ENCODE data around the gene BICDL1. TPM values are rescaled to one million over a fixed set of nuclear protein-coding genes. Genes with fewer than 3 reads are reported as not detected.
A peak's percentile ranks its signal among the peaks of the same experiment; 100 is the strongest.
"Not testable (repeated sequence)": the region's sequence is repeated elsewhere in the genome, so short reads cannot be mapped to it uniquely, and the experiment has no call there.

Gene BICDL1
- total RNA-seq, 1 experiment from 2014 or later = 0.80 TPM

DNA sequence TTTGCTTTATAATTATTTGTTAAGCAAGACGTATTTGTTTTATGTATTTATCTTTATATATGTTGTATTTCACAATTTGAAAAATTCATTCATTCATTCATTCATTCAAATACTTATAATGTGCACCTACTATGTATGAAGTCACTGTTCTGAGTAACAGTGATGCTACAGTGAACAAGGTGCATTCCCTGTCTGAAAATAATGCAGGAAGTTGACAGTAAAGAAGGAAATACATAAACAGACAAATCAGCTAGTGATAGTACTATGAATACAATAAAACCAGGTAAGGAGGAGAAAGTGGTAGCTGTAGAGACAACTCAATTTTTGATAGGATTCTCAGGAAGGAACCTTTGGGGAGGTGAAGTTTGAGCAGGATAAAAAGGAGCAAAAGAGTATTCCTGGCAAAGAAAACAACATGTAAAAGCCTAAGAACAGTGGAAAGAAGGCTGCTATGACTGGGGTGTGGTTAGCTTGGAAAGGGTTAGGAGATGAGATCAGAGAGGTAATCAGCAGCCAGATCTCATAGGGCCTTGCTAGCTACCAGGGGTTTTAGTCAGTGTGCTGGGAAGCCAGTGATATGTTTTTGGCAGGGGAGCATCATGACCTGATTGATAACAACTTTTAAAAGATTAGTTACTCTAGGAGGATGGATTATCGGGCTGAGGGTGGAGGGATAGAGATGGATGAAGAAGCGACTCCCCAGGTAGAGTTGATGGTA, 17.4 kb downstream of the BICDL1 start:
- DNase-seq (ENCODE audit: low read depth) = peak; percentile 48

DNA sequence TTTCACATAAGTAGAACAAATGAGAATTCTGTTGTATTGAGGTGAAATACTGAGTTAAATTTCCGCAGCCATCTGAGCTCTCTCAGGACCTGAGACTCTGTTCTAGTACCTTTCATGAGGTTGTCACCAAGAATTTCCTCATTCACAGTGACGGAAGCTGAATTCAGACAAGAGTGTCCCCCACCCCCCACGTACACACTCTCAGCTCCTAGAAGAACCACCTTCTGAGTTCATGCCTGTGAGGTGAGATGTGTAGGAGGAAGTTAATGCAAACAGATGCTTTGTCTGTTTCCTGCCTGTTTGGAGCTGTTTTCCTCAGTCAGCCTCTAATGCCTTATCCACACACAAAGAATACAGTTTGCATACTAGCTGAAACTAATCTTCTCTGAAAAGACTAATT, 18.2 kb downstream of the BICDL1 start:
- DNase-seq (ENCODE audit: low read depth) = no peak

DNA sequence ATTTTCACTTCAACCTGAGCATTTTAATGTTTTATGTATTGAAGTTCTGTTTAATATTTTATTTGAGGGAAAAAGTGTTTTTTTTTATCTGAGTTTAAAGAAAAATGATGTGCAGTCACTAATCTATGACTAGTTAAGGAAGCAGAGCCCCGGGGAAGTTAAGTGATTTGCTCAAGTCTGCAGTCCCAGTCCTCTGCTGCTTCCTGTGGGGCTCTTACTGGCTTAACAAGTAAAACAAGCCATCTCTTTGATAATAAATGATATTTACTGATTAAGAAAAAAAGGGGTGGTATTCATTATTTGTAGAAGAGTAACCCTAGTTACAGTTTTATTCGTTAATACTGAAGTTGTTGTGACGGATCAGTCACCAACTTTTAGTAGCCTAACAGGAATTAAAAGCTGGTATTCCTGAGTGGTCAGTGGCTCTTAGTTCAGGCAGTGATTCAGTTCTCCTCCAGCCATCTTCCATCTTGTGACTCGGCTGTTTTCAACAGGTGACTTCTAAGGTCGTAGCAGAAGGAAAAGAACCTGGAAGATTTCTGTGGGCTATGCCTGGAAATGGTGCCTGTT, 21.7 kb downstream of the BICDL1 start:
- DNase-seq (ENCODE audit: low read depth) = no peak

GRCh38 chr12:120012067-120012621, 23.1 kb downstream of the BICDL1 start:
- peak; percentile 75 for DNase-seq (ENCODE audit: low read depth)

- peak; percentile 30 for DNase-seq (ENCODE audit: low read depth)
Observed at GRCh38 chr12:120013659-120014380, 24.8 kb downstream of the BICDL1 start.

GRCh38 chr12:120014381-120014735, 25.3 kb downstream of the BICDL1 start:
- DNase-seq (ENCODE audit: low read depth) = not testable (repeated sequence)

DNA sequence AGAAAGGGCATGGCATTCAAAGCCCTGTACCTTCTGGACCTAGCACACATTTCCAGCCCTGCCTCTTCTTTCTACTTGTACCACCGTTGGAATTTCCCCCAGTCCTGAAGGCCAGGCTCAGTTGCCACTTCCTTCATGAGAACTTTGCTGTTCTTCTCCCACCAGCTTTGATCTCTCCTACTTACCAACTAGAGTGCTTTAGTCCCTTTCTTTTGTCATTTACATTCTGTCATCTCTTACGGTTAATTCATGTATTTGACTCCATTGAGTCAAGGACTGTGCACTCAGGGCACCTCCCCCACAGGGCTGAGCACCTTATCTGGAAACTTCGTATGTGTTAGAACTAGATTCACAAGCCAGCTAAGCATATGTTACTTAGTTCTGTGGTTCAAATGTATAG, 26.3 kb downstream of the BICDL1 start:
- no peak for DNase-seq (ENCODE audit: low read depth)

DNA sequence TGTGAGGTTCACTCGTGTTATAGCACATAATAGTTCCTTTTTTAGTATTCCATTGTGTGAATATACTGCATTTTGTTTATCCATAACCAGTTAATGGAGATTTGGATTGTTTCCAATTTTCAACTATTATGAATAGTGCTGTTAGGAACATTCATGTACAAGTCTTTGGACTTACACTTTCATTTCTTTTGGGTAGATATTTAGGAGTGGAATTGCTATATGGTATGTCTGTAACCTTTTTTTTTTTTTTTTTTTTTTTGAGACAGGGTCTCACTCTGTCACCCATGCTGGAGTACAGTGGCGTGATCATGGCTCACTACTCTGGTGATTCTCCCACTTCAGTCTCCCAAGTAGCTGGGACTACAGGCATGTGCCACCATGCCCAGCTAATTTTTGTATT, 27.2 kb downstream of the BICDL1 start:
- DNase-seq (ENCODE audit: low read depth) = not testable (repeated sequence)

DNA sequence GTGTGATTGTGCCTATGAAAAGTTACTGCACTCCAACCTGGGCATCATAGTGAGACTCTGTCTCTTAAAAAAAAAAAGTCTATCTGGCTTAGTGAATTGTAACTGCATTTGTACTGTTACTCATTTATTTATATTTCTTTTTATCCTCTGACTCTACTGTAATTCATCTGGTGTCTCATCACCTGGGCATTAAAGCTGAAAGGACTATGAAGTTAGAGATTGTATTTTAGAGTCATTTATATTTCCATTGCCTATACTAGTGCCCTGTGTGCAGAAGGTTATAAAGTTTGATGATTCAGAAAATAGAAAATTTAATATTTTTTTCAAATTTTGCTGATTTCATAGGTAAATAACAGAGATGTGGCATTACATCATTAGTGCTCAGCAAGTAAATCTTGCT, 30.2 kb downstream of the BICDL1 start:
- no peak for DNase-seq (ENCODE audit: low read depth)

DNA sequence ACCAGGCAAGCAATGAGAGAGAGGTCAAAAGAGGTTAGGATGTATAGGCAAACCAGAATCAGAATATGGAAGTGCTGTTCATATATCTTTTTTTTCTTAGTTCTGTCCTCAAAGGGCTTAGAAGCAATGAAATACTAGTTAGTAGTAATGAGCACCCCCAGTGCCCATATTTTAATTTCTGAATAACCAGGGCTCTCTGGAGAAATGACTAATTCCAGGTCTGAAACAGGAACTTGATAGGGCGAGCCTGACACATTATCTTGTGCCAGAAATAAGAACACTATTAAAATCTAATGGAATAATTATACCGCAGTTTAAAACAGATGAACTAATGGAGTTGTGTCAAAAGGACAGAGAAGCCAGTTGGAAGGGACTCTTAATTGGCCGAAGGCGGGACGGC, 30.9 kb downstream of the BICDL1 start:
- no peak for DNase-seq (ENCODE audit: low read depth)

- no peak for DNase-seq (ENCODE audit: low read depth)
Observed at GRCh38 chr12:120024193-120024592, 35.2 kb downstream of the BICDL1 start.

- DNase-seq (ENCODE audit: low read depth) = no peak
Observed at GRCh38 chr12:120025640-120026039, 36.6 kb downstream of the BICDL1 start.

DNA sequence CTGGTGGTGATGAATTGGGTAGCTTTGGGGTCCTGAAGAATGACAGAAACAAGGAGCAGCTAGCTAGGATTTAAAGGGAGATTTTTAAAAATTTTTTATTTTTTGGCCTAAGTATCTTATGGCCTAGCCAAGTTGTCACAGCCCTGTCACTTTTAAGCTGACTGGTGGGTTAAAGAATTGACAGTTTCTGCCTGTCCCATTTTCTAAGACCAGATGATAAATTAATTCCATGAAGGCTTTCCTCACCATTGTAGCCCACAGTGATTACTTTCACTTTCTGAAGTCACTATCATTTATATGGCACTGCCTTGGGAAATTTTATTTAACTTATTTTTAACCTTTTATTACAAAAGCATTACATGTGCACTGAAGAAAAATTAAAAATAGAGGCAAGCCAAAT, 43.2 kb downstream of the BICDL1 start:
- DNase-seq (ENCODE audit: low read depth) = no peak

GRCh38 chr12:120037851-120038250, 48.8 kb downstream of the BICDL1 start:
- peak; percentile 3 for DNase-seq (ENCODE audit: low read depth)

- DNase-seq (ENCODE audit: low read depth) = no peak
Observed at GRCh38 chr12:120039711-120040110, 50.7 kb downstream of the BICDL1 start.

GRCh38 chr12:120041386-120042231, 52.6 kb downstream of the BICDL1 start:
- DNase-seq (ENCODE audit: low read depth) = no peak

DNA sequence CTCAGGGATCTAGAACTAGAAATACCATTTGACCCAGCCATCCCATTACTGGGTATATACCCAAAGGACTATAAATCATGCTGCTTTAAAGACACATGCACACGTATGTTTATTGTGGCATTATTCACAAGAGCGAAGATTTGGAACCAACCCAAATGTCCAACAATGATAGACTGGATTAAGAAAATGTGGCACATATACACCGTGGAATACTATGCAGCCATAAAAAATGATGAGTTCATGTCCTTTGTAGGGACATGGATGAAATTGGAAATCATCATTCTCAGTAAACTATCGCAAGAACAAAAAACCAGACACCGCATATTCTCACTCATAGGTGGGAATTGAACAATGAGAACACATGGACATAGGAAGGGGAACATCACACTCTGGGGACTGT, 56.3 kb downstream of the BICDL1 start:
- DNase-seq (ENCODE audit: low read depth) = not testable (repeated sequence)

DNA sequence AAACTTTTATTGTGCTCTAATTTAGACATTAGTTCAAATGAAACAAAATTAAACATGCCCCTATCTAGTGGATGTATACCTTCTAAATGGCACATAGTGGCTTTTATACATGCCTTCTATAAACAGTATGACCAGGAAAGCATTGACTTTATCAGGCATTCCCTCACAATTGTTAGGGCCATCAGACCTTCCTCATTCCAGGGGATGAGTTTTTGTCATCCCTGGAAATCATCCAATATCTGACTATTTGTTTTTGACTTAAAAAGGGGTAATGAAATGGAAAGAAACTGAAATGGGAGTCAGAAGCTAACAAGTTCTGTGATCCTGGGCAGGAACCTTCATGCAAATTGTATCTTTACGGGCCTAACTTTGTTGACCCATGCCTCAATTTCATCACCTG, 58.0 kb downstream of the BICDL1 start:
- DNase-seq (ENCODE audit: low read depth) = no peak

GRCh38 chr12:120048263-120048662, 59.2 kb downstream of the BICDL1 start:
- no peak for DNase-seq (ENCODE audit: low read depth)

DNA sequence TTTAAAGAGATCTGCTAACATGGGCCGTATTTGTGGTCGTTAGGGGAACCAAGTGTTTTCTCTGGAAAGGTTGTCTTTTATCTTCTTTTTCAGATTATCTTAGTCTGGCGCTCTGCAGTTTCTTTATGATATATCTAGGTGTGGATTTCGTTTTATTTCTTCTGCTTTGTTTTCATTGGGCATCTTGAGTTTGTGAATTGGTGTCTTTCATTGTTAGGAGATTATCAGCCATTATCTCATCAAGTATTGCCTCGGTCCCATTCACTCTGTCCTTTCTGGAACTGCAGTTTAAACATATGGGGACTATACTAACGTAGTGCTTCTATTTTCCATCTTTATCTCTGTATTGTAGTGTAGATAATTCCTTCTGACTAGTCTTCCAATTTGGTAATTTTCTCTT, 60.4 kb downstream of the BICDL1 start:
- DNase-seq (ENCODE audit: low read depth) = no peak

- no peak for DNase-seq (ENCODE audit: low read depth)
Observed at GRCh38 chr12:120051535-120051934, 62.5 kb downstream of the BICDL1 start.

DNA sequence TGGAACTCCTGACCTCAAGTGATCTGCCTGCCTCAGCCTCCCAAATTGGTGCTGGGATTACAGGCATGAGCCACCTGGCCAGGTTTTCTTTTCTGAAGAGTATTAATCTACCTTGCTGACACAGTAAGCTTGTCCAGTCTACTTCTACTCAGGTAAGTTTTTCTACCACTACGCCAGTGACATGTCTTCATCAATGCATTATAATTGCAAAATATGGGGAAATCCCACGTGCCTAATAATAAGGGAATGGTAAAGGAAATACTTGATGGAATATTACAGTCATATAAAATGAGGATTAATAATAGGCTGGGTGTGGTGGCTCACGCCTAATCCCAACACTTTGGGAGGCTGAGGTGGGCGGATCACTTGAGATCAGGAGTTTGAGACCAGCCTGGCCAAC, 65.3 kb downstream of the BICDL1 start:
- no peak for DNase-seq (ENCODE audit: low read depth)

Measured in Daoy (cell line).